ENCODE measurements around the gene ATP2B2.

Gene ATP2B2

GRCh38 chr3:10511809-10512494 is 6.6 kb upstream of the ATP2B2 start:
- peaks cover 3% of the 10 kb centered on the region for H3K27me3 Mint-ChIP-seq
- H3K27ac Mint-ChIP-seq = no peak overlapping the region
- H3K36me3 Mint-ChIP-seq = no peaks in the 10 kb centered on the region
- ATAC-seq (ENCODE audit: low read depth) (no peak), DNase-seq (ENCODE audit: low spot score in 2 of 2) (no peak)
- no peak overlapping the region for H3K4me3 Mint-ChIP-seq
- peaks cover 9% of the 10 kb centered on the region for H3K4me1 Mint-ChIP-seq
- no peaks in the 10 kb centered on the region for H3K9me3 Mint-ChIP-seq

GRCh38 chr3:10510743-10511432 is 5.5 kb upstream of the ATP2B2 start:
- Mint-ChIP-seq H3K36me3 (no peaks in the 10 kb centered on the region), H3K4me3 (no peak overlapping the region), H3K27ac (no peak overlapping the region), H3K4me1 (peaks cover 6% of the 10 kb centered on the region), H3K27me3 (peaks cover 3% of the 10 kb centered on the region), H3K9me3 (no peaks in the 10 kb centered on the region)
- DNase-seq (ENCODE audit: low spot score in 2 of 2) = no peak
- ATAC-seq (ENCODE audit: low read depth) = no peak

- Mint-ChIP-seq H3K27me3 (peaks cover 5% of the 10 kb centered on the region), H3K9me3 (no peaks in the 10 kb centered on the region), H3K27ac (no peak overlapping the region), H3K4me1 (peaks cover 5% of the 10 kb centered on the region), H3K36me3 (no peaks in the 10 kb centered on the region), H3K4me3 (no peak overlapping the region)
- no peak for ATAC-seq (ENCODE audit: low read depth)
- DNase-seq (ENCODE audit: low spot score in 2 of 2) = no peak
Measured at GRCh38 chr3:10510086-10510742, 4.8 kb upstream of the ATP2B2 start.

GRCh38 chr3:10509325-10509724 is 3.9 kb upstream of the ATP2B2 start:
- Mint-ChIP-seq H3K27me3 (peaks cover 8% of the 10 kb centered on the region), H3K4me3 (no peak overlapping the region), H3K27ac (no peak overlapping the region), H3K36me3 (no peaks in the 10 kb centered on the region), H3K9me3 (no peaks in the 10 kb centered on the region), H3K4me1 (peaks cover 5% of the 10 kb centered on the region)
- ATAC-seq (ENCODE audit: low read depth) = no peak
- DNase-seq (ENCODE audit: low spot score in 2 of 2) = no peak

GRCh38 chr3:10508619-10509260 is 3.4 kb upstream of the ATP2B2 start:
- H3K27me3 Mint-ChIP-seq = peaks cover 9% of the 10 kb centered on the region
- ATAC-seq (ENCODE audit: low read depth) (no peak), DNase-seq (ENCODE audit: low spot score in 2 of 2) (no peak)
- no peak overlapping the region for H3K27ac Mint-ChIP-seq
- no peaks in the 10 kb centered on the region for H3K9me3 Mint-ChIP-seq
- H3K4me1 Mint-ChIP-seq = peaks cover 5% of the 10 kb centered on the region
- H3K36me3 Mint-ChIP-seq = no peaks in the 10 kb centered on the region
- no peak overlapping the region for H3K4me3 Mint-ChIP-seq

- Mint-ChIP-seq H3K4me3 (no peak overlapping the region), H3K27ac (no peak overlapping the region), H3K36me3 (no peaks in the 10 kb centered on the region), H3K4me1 (peaks cover 5% of the 10 kb centered on the region), H3K27me3 (peaks cover 10% of the 10 kb centered on the region), H3K9me3 (no peaks in the 10 kb centered on the region)
- DNase-seq (ENCODE audit: low spot score in 2 of 2) (no peak), ATAC-seq (ENCODE audit: low read depth) (no peak)
Measured at GRCh38 chr3:10508235-10508618, 2.8 kb upstream of the ATP2B2 start.

GRCh38 chr3:10507331-10507730 is 1.9 kb upstream of the ATP2B2 start:
- Mint-ChIP-seq H3K27me3 (peaks cover 10% of the 10 kb centered on the region), H3K36me3 (no peaks in the 10 kb centered on the region), H3K9me3 (no peaks in the 10 kb centered on the region), H3K27ac (no peak overlapping the region), H3K4me3 (no peak overlapping the region), H3K4me1 (peaks cover 5% of the 10 kb centered on the region)
- DNase-seq (ENCODE audit: low spot score in 2 of 2) (no peak), ATAC-seq (ENCODE audit: low read depth) (no peak)

- ATAC-seq (ENCODE audit: low read depth) = no peak
- Mint-ChIP-seq H3K4me1 (peaks cover 5% of the 10 kb centered on the region), H3K36me3 (no peaks in the 10 kb centered on the region), H3K9me3 (no peaks in the 10 kb centered on the region), H3K4me3 (no peak overlapping the region), H3K27me3 (peaks cover 10% of the 10 kb centered on the region), H3K27ac (no peak overlapping the region)
- DNase-seq (ENCODE audit: low spot score in 2 of 2) = no peak
Measured at GRCh38 chr3:10506696-10507095, 1.3 kb upstream of the ATP2B2 start.

GRCh38 chr3:10505791-10506585 is 602 bp upstream of the ATP2B2 start:
- no peak overlapping the region for H3K27ac Mint-ChIP-seq
- H3K27me3 Mint-ChIP-seq = peaks cover 10% of the 10 kb centered on the region
- ATAC-seq (ENCODE audit: low read depth) = no peak
- no peak for DNase-seq (ENCODE audit: low spot score in 2 of 2)
- no peaks in the 10 kb centered on the region for H3K9me3 Mint-ChIP-seq
- peaks cover 5% of the 10 kb centered on the region for H3K4me1 Mint-ChIP-seq
- H3K4me3 Mint-ChIP-seq = peak overlapping the region; percentile 43
- H3K36me3 Mint-ChIP-seq = no peaks in the 10 kb centered on the region

- Mint-ChIP-seq H3K27me3 (peaks cover 10% of the 10 kb centered on the region), H3K27ac (no peak overlapping the region), H3K36me3 (no peaks in the 10 kb centered on the region), H3K4me3 (peak overlapping the region; percentile 64), H3K9me3 (no peaks in the 10 kb centered on the region), H3K4me1 (peaks cover 5% of the 10 kb centered on the region)
- no peak for ATAC-seq (ENCODE audit: low read depth)
- no peak for DNase-seq (ENCODE audit: low spot score in 2 of 2)
Measured at GRCh38 chr3:10504171-10505049, 976 bp downstream of the ATP2B2 start.

GRCh38 chr3:10503217-10503796 is 2.1 kb downstream of the ATP2B2 start:
- H3K36me3 Mint-ChIP-seq = no peaks in the 10 kb centered on the region
- H3K27me3 Mint-ChIP-seq = peaks cover 7% of the 10 kb centered on the region
- H3K4me3 Mint-ChIP-seq = no peak overlapping the region
- no peak for ATAC-seq (ENCODE audit: low read depth)
- H3K4me1 Mint-ChIP-seq = peaks cover 3% of the 10 kb centered on the region
- no peaks in the 10 kb centered on the region for H3K9me3 Mint-ChIP-seq
- no peak overlapping the region for H3K27ac Mint-ChIP-seq
- DNase-seq (ENCODE audit: low spot score in 2 of 2) = no peak

GRCh38 chr3:10502185-10502880 is 3.1 kb downstream of the ATP2B2 start:
- peaks cover 7% of the 10 kb centered on the region for H3K27me3 Mint-ChIP-seq
- H3K4me1 Mint-ChIP-seq = peaks cover 3% of the 10 kb centered on the region
- ATAC-seq (ENCODE audit: low read depth) = no peak
- no peak overlapping the region for H3K4me3 Mint-ChIP-seq
- H3K36me3 Mint-ChIP-seq = no peaks in the 10 kb centered on the region
- H3K27ac Mint-ChIP-seq = no peak overlapping the region
- no peaks in the 10 kb centered on the region for H3K9me3 Mint-ChIP-seq
- DNase-seq (ENCODE audit: low spot score in 2 of 2) = no peak

Data from memory B cell (primary cell).